Measurements from ENCODE around the gene PKD1L1.
A peak's percentile ranks its signal among the peaks of the same experiment; 100 is the strongest.

DNA sequence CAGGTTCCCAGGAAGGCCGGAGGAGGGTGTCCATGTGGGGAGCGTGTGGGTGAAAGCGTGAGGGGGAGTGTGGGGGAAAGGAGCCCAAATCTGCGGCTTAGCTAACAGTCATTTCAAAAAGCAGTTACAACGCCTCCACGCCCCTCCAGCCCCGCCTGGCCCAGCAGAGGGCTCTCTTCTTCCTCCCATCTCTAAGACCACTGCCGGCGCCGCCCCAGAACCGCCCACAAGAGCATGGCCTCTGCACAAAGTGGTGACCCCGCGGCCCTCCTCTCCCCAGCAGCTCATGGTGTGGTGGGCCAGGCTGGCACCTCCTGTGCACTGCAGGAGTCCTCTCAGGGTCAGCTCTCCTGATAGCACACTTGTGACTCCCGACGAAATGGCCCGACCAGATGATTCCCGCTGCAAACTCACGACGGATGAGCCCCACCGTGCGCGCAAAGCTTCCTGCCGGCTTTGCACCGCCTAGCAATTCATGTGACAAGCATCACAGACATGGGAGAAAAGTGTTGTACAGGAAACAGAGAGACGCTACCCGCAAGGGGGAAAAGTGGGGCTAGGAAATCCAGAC is 43.6 kb upstream of the PKD1L1 start:
- peak; percentile 33; the same call in 1 of the 2 replicates for TF ChIP-seq POLR2AphosphoS5 (IDR thresholded peaks at IDR 0.05; ENCODE audit: borderline replicate concordance, low read depth, low read length)
- TF ChIP-seq EZH2 (IDR thresholded peaks at IDR 0.05): no peak
- TF ChIP-seq FOXP2 (optimal IDR thresholded peaks at IDR 0.05; ENCODE audit: control extremely low read depth, extremely low read length, insufficient read depth): no peak
